T-helper 2 cell (primary cell): Measurements from ENCODE around the gene TSNAXIP1.
A peak's percentile ranks its signal among the peaks of the same experiment; 100 is the strongest.
"Not testable (repeated sequence)": the region's sequence is repeated elsewhere in the genome, so short reads cannot be mapped to it uniquely, and the experiment has no call there.

Experiments used
- DNase-seq, 5 experiments: peaks; one replicate each; pipeline versions ENCODE4 v3.0.0 to v3.0.0-alpha.2; 2012 to 2022

TSNAXIP1 gene

GRCh38 chr16:67834242-67834614, 27.5 kb downstream of the TSNAXIP1 start:
- DNase-seq = no peak

- DNase-seq = not testable (repeated sequence)
These were observed 30.5 kb downstream of the TSNAXIP1 start for GRCh38 chr16:67837190-67837589.

DNA sequence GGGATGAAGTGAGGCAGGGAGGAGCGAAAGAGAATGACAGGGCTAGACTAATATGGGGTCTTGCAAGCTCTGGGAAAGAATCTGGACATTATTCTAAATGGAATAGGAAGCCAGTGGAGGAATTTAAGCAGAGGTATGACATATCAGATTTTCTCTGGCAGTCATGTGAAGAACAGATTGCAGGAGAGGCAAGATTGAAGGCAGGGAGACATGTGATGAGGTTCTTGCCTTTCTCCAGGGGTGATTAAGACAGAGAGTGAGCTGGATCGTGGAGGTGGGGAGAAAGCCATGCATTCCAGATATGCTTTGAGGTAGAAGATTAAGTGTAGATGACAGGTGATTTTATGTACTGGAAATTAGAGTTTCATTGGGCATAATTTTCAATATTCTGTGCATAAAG, 31.1 kb downstream of the TSNAXIP1 start:
- no peak for DNase-seq

- no peak for DNase-seq
These were observed 34.6 kb downstream of the TSNAXIP1 start for GRCh38 chr16:67841198-67841815.

DNA sequence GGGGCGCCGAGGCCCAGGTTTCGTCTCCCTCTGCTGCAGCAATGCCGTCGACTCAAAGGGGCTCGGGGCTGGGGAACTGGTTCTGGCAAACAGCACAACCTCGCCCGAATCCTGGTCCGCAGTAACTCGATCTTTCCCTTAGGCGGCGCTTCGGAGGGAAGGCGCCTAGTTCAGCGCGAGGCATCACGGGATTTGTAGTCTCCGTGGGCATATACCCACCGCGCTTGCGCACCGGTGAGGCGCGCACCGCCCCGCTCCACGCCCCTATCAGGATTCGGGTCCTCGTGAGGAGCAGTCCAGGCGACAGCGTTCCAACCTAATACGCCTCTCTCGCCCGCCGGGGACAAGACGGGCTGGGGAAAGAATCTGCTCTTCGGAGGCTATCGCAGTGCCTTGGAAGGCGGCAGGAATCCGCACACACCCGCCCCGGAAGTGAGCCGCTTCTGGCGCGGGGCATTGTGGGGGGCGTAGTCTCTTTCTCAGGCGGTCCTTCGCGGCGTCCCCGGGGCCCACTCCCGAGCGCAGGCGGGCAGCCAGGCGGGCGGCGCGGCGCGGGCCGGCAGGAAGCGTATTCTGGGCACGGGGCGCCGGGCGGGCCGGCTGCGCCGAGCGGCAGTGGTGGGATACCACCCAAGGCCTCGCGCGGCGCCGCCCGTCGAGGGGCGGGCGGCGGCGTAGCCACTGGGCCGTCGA, 35.3 kb downstream of the TSNAXIP1 start, which contains the start of gene THAP11:
Gene THAP11, plus strand, starts transcription at position 505 of the 693 bp plus-strand sequence. CDS start 235 bp downstream, outside the sequence.
- peak; percentile 82 to 95 (median 90) for DNase-seq

- DNase-seq = peak; percentile 25 to 88 (median 67)
These were observed 36.0 kb downstream of the TSNAXIP1 start for GRCh38 chr16:67842509-67843342.

- no peak for DNase-seq
These were observed 36.7 kb downstream of the TSNAXIP1 start for GRCh38 chr16:67843343-67843765.

DNA sequence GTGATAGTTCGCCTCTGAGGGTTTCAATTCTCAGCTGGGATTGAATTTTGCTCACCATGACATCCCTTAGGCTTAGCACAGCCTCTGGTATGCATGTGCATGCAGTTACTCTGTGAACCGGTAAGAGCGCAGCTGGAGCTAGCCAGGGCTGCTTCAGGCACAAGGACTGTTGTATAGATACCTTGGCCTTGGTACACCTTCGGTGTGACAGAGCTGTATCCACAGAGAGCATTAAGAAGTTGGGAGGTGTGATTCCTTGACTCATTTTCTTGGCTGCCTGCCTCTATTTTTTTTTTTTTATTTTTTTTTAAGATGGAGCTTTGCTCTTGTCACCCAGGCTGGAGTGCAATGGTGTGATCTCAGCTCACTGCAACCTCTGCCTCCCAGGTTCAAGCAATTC, 37.8 kb downstream of the TSNAXIP1 start:
- DNase-seq = no peak

GRCh38 chr16:67845291-67846062, 38.8 kb downstream of the TSNAXIP1 start:
- DNase-seq = peak in 1 of 5 experiments; percentile 31

DNA sequence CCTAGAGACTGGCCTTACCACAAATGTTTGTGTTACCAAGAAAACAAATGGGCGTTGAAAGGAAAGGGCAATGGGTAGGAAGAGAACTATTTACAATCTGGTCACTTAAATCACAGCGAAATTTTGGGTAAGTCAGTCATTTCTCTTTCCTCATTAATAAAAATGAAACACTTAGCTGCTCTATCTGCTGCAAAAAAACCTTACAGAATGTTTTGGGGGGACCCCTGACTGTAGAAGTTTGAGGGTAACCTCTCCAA, 39.3 kb downstream of the TSNAXIP1 start:
- no peak for DNase-seq

DNA sequence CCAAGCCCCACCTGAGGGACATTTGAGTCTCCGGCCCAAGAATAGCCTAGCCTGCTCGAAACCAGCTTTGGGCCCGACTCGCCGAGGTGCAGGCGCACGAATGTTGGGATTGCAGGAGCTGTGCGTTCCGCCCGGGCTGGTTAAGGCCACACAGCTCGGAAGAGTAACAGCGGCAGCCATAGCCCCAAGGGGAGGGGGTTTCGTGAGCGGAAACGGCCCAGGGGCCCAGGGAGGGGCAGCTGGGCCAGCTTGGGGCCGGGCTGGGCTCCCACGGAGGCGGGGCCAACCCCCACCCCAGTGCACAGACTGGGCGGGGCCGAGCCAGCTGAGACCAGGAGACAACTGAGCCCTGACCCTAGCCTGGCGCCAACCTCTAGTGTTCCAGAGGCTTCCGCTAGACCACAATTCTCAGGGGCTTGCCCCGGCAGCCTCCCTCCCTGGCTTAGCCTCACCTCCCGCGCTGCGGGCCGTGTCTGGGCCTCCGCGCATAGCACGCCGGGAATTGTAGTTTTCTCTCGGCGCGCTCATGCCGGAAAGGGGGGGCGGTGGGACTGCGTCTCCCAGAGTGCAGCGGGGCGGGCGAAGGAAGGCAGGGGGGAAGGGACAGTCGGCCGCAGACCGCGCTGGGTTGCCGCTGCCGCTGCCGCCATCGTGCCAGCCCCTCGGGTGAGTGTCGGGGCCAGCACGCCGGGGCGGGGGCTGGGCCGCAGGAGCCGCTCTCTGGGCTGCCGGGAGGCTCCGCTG, 39.8 kb downstream of the TSNAXIP1 start, which contains the start of gene NUTF2:
Gene NUTF2, plus strand, starts transcription at position 614 of the 744 bp plus-strand sequence. CDS start 18,198 bp downstream, outside the sequence.
- DNase-seq = peak; percentile 86 to 97 (median 93)

GRCh38 chr16:67847064-67847861, 40.6 kb downstream of the TSNAXIP1 start, which contains the start of gene CENPT:
Gene CENPT, minus strand, starts transcription at chr16:67847693. Its CDS starts 13,834 bp downstream, at chr16:67833859.
- peak in 1 of 5 experiments; percentile 7 for DNase-seq

DNA sequence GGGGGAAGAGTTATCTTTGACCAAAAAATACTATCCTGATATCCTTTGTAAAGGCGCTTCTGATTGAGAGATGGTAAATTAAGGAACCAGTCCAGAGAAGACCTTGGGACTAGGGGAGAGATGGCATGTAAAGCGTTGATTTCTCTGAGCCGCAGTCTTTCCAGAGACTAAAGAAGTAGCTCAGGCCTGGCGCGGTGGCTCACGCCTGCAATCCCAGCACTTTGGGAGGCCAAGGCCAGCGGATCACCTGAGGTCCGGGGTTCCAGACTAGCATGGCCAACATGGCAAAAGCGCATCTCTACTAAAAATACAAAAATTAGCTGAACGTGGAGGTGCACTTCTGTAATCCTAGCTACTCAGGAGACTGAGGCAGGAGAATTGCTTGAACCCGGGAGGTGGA, 41.4 kb downstream of the TSNAXIP1 start:
- no peak for DNase-seq

GRCh38 chr16:67853670-67854069, 47.0 kb downstream of the TSNAXIP1 start:
- DNase-seq = no peak

DNA sequence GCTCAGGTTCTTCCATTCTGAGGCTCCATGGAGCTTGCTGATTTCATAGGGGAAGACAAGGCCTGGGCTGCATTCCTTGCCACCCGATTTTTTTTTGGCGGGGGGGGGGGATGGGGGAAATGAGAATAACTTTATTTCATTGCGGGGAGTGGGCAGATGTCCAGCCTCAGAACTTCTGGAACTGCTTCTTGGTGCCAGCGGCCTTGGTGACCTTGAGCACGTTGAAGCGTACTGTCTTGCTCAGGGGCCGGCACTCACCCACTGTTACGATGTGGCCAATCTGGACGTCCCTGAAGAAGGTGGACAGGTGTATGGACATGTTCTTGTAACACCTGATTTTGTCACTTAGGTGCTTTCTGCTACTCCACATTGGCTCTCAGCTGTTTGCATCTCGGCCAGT, 49.1 kb downstream of the TSNAXIP1 start:
- DNase-seq = no peak

GRCh38 chr16:67856927-67857546, 50.3 kb downstream of the TSNAXIP1 start:
- DNase-seq = no peak

- DNase-seq = peak in 4 of 5 experiments; percentile 19 to 32 (median 20)
These were observed 51.0 kb downstream of the TSNAXIP1 start for GRCh38 chr16:67857547-67858233.

DNA sequence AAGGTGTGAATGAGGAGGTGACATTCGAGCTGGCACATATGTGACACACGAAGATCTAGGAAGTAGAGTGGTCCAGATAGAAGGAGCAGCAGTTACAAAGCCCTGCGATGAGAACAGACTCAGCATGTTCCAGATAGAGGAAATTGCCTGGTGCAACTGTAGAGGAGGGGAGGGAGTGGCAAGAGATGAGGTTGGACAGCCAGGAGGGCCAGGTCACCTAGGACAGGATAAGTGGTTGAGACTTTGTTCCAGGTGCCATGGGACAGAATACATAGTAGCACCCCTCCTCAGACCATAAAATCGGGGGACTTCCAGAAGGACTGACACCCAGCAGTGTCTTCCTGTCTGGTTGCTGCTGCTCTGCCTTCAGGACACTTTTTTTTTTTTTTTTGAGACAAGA, 51.8 kb downstream of the TSNAXIP1 start:
- DNase-seq = no peak

DNA sequence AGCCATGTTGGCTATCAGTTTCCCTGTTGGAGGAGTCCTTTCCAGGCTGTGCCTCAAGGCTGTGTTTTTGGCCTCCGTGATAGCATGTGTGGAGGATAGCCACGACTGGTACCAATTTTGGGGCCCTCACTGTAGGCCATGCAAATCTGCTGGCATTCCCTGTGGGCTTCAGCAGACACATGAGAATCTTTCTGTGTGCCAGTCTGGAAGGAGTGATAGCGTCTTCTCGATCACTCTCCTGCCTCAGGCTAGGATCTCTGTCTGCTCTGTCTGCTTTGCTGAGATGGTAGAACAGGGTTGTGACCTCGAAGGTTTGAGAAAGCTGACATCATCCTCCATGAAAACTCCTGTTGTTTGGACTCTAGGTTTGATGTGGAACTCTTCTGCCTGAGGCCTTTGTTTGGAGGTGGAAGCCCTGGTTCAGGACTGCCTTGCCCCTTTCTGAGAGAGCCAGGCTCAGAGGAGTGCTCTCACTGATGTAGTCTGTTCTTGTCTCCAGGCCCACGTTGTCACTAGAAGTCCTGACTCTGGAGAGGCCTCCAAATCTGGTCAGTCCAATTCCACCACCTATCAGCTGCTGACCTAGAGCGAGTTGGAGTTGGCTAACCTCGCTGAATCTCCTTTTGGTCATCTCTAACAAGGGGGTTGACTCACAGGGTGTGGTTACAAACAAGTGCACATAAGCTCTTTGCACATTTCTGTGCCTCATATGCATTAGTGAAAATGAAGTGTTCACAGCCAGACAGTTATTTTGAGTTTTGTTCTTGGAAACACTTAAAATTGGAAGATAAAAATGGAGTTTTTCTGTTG, 54.1 kb downstream of the TSNAXIP1 start:
- DNase-seq = no peak
